ENCODE data around the gene TMEM40.

DNA sequence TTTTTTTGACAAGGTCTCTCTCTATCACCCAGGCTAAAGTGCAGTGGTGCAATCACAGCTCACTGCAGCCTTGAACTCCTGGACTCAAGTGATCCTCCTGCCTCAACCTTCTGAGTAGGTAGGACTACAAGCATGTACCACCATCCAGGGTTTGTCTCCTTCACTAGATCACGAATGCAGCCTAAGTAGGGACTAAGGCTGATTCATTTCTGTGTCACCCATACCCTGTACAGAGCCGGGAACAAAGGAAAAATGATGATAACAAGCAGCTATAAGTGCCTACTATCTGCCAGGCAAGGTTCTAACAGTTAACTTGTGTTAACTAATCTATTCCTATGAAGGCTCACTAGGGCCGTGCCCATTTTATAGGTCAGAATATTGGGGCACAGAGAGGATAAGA, 7.0 kb downstream of the TMEM40 start:
- TF ChIP-seq POLR2A (IDR thresholded peaks at IDR 0.05; ENCODE audit: low read length) (no peak), GATA1 (IDR thresholded peaks at IDR 0.05; ENCODE audit: low read depth, low read length) (no peak)

Measured in erythroblast (primary cell).